GM12891 (cell line): ENCODE results near the gene LMAN2L.

Experiments
- DNase-seq: peaks from one replicate; pipeline ENCODE4 v3.0.0; 2011; ENCODE audit warnings: low spot score; ENCODE audit not compliant: insufficient read length
- FAIRE-seq: peaks from 2 replicates; lab custom pipeline; 2011; peaks lifted over from hg19 to GRCh38; lab: Jason Lieb, UNC
- PAX5 ChIP-seq: IDR thresholded peaks from 2 replicates; pipeline ENCODE4 v1.6.1; 2011; ENCODE audit warnings: low read length, moderate library complexity, mild to moderate bottlenecking; ENCODE audit not compliant: insufficient read depth, severe bottlenecking
- POLR2A ChIP-seq: IDR thresholded peaks from 2 replicates; pipeline ENCODE4 v1.6.1; 2011; ENCODE audit warnings: low read depth, low read length, control low read depth
- POLR2AphosphoS5 ChIP-seq: IDR thresholded peaks from 2 replicates; pipeline ENCODE4 v1.6.1; 2011; ENCODE audit warnings: low read depth, low read length, control low read depth
- POU2F2 ChIP-seq: IDR thresholded peaks from 2 replicates; pipeline ENCODE4 v1.6.1; 2011; ENCODE audit warnings: low read depth, mild to moderate bottlenecking, control low read depth, low read length, moderate library complexity
- SPI1 ChIP-seq: IDR thresholded peaks from 2 replicates; pipeline ENCODE4 v1.6.1; 2011; ENCODE audit warnings: low read depth, low read length, control low read depth
- TAF1 ChIP-seq: IDR thresholded peaks from 2 replicates; pipeline ENCODE4 v1.6.1; 2011; ENCODE audit warnings: low read depth, low read length, control low read depth

LMAN2L gene

GRCh38 chr2:96727431-96727830, 12.4 kb downstream of the LMAN2L start:
- FAIRE-seq (no peak), DNase-seq (no peak)
- no peak for TF ChIP-seq PAX5
- TF ChIP-seq TAF1: no peak
- TF ChIP-seq POLR2A: no peak
- TF ChIP-seq SPI1: no peak
- no peak for TF ChIP-seq POLR2AphosphoS5
- no peak for TF ChIP-seq POU2F2

DNA sequence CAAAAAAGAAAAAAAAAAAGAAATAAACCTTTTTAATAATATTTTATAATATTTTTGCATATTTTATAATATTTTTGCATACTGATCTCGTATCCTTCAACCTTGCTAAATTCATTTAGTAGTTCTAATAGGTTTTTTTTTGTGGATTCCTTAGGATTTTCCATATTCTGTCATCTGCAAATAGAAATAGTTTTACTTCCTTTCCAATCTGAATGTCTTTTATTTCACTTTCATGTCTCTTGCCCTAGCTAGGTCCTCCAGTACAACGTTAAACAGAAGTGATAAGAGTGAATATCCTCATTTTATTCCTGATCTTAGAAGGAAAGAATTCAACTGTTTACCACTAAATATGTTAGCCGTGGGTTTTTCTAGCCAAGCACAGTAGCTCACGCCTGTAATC, 13.7 kb downstream of the LMAN2L start:
- no peak for FAIRE-seq
- TF ChIP-seq PAX5 (no peak), POLR2AphosphoS5 (no peak), POLR2A (no peak), TAF1 (no peak)
- no peak for DNase-seq

- FAIRE-seq: peak; percentile 20
- no peak for DNase-seq
- TF ChIP-seq POLR2AphosphoS5 (no peak), POLR2A (no peak), TAF1 (no peak), SPI1 (no peak), PAX5 (no peak), POU2F2 (no peak)
These were observed 23.5 kb downstream of the LMAN2L start for GRCh38 chr2:96716388-96716787.

GRCh38 chr2:96715658-96716057, 24.2 kb downstream of the LMAN2L start:
- no peak for FAIRE-seq

GRCh38 chr2:96710985-96711384, 28.9 kb downstream of the LMAN2L start:
- TF ChIP-seq POLR2AphosphoS5 (no peak), PAX5 (no peak), POLR2A (no peak), TAF1 (no peak), SPI1 (no peak), POU2F2 (no peak)
- no peak for DNase-seq
- FAIRE-seq: no peak

More at GRCh38 chr2:96715658-96716057, 24.2 kb downstream of the LMAN2L start:
- no peak for DNase-seq
- TF ChIP-seq SPI1 (no peak), POLR2AphosphoS5 (no peak), POLR2A (no peak), POU2F2 (no peak), PAX5 (no peak), TAF1 (no peak)

DNA sequence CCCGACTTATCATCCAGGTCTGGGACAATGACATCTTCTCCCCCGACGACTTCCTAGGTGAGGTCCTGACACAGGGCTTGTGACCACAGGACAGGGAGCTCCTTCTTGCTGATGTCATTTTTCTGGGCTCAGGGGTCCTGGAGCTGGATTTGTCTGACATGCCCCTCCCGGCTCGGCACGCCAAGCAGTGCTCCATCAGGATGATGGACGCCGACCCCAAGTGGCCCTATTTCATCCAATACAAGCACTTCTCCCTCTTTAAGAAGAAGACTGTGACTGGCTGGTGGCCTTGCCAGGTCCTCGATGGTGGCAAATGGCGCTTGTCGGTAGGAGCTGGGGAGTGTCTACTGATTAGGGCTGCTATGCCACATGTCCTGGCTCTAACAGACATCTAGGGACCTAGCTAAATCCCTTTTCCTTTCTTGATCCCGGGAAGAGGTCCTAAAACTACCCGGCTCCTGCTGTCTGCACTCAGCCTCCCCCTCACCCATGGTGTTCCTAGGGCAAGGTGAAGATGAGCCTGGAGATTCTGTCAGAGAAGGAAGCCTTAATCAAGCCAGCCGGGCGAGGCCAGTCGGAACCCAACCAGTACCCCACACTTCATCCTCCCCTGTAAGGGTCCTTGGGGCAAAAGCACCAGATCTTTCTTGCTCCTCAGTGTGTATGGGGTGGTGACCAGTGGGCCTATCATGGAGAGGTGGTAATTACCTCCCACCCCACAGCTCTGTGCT, 36.7 kb downstream of the LMAN2L start:
- DNase-seq (no peak), FAIRE-seq (no peak)
- no peak for TF ChIP-seq POLR2A
- no peak for TF ChIP-seq PAX5

GRCh38 chr2:96702098-96702785, 37.6 kb downstream of the LMAN2L start:
- FAIRE-seq (no peak), DNase-seq (no peak)
- TF ChIP-seq TAF1 (no peak), POU2F2 (no peak), SPI1 (no peak), POLR2AphosphoS5 (no peak), PAX5 (no peak), POLR2A (no peak)

DNA sequence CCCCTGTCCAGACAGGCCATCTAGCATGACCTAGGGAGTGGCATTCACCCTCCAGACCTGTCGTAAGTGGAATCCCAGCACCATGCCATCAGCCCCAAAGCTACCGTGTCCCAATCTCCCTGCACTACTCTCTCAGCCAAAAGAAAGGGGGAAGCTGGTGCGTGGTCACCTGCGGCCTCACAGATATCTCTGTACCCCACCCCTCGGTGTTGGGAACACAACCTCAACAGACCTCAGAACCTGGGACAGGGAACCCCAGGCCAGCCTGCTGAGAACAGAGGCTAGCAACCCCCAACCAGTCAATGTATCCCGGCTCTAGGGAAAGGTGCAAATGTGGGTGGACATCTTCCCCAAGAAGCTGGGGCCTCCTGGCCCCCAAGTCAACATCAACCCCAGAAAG, 38.2 kb downstream of the LMAN2L start:
- no peak for DNase-seq
- no peak for TF ChIP-seq POLR2AphosphoS5
- FAIRE-seq: no peak

DNA sequence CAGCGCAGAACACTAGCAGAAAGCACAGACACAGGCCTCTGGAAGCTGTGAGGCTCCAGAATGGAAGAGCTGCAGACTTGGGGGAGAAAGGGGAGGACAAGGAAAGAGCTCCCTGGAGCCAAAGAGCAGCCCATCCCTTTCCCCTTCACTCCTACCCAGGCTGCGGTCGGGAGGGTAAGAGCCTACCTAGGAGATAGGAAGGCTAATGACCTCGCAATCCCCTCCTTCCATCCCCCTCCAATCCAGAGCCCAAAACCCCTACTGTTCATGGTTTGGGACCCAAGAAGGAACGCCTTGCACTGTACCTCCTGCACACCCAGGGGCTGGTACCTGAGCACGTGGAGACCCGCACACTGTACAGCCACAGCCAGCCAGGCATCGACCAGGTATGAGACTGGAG, 39.8 kb downstream of the LMAN2L start:
- no peak for FAIRE-seq
- DNase-seq: no peak
- TF ChIP-seq TAF1 (no peak), SPI1 (no peak), POU2F2 (no peak), POLR2A (no peak), POLR2AphosphoS5 (no peak), PAX5 (no peak)

- DNase-seq: no peak
- no peak for FAIRE-seq
- TF ChIP-seq POU2F2: no peak
- no peak for TF ChIP-seq TAF1
- TF ChIP-seq POLR2AphosphoS5: no peak
- no peak for TF ChIP-seq SPI1
- TF ChIP-seq PAX5: no peak
These were observed 40.2 kb downstream of the LMAN2L start for GRCh38 chr2:96699621-96700020.
